HG03280 (cell line): ENCODE measurements around the gene TAGLN2.

ENCODE experiments used
- ATAC-seq: cut with Tn5 transposase; IDR thresholded peaks from one replicate; pipeline ENCODE4 v1.9.1; 2021; ENCODE audit warnings: mild to moderate bottlenecking, moderate library complexity; ENCODE audit not compliant: unreplicated experiment

Gene TAGLN2

GRCh38 chr1:159879136-159879535, 46.2 kb downstream of the TAGLN2 start:
- no peak for ATAC-seq

GRCh38 chr1:159877695-159878444, 47.4 kb downstream of the TAGLN2 start:
- ATAC-seq, result no peak

GRCh38 chr1:159873530-159874143, 51.7 kb downstream of the TAGLN2 start:
- no peak for ATAC-seq

GRCh38 chr1:159872891-159873290, 52.4 kb downstream of the TAGLN2 start:
- no peak for ATAC-seq

GRCh38 chr1:159870704-159871103, 54.6 kb downstream of the TAGLN2 start:
- no peak for ATAC-seq

GRCh38 chr1:159869607-159870006, 55.7 kb downstream of the TAGLN2 start:
- no peak for ATAC-seq

- no peak for ATAC-seq
These were observed 56.1 kb downstream of the TAGLN2 start for GRCh38 chr1:159869173-159869572.

GRCh38 chr1:159868766-159869165, 56.5 kb downstream of the TAGLN2 start:
- no peak for ATAC-seq
